Fibroblast of lung (primary cell): ENCODE data around the gene CACUL1.

Source experiments
- CTCF ChIP-seq, 2 donors: IDR thresholded peaks in 1 of 2; conservative IDR thresholded peaks in 1 of 2; 1 replicate in 1 of 2; 2 replicates in 1 of 2; pipeline ENCODE4 v1.5.1; 2011 to 2012; ENCODE audit warnings: low read length in 2 of 2, control low read depth in 1 of 2, inconsistent platforms in 1 of 2, low read depth in 1 of 2, mild to moderate bottlenecking in 1 of 2
- EZH2 ChIP-seq: IDR thresholded peaks from 2 replicates; pipeline ENCODE4 v1.5.1; 2012; ENCODE audit warnings: low read length, control low read depth, mild to moderate bottlenecking; ENCODE audit errors: missing control alignments

GRCh38 chr10:118763202-118763988, 8.6 kb upstream of the CACUL1 start:
- TF ChIP-seq CTCF (conservative IDR thresholded peaks at IDR 0.05 in 1 of 2, IDR thresholded peaks at IDR 0.05 in 1 of 2; ENCODE audit: low read depth in 1 of 2, low read length in 2 of 2) (no peak), EZH2 (no peak)
